Measurements from ENCODE around the gene LCOR.
"Not testable (repeated sequence)": the region's sequence is repeated elsewhere in the genome, so short reads cannot be mapped to it uniquely, and the experiment has no call there.

LCOR gene

DNA sequence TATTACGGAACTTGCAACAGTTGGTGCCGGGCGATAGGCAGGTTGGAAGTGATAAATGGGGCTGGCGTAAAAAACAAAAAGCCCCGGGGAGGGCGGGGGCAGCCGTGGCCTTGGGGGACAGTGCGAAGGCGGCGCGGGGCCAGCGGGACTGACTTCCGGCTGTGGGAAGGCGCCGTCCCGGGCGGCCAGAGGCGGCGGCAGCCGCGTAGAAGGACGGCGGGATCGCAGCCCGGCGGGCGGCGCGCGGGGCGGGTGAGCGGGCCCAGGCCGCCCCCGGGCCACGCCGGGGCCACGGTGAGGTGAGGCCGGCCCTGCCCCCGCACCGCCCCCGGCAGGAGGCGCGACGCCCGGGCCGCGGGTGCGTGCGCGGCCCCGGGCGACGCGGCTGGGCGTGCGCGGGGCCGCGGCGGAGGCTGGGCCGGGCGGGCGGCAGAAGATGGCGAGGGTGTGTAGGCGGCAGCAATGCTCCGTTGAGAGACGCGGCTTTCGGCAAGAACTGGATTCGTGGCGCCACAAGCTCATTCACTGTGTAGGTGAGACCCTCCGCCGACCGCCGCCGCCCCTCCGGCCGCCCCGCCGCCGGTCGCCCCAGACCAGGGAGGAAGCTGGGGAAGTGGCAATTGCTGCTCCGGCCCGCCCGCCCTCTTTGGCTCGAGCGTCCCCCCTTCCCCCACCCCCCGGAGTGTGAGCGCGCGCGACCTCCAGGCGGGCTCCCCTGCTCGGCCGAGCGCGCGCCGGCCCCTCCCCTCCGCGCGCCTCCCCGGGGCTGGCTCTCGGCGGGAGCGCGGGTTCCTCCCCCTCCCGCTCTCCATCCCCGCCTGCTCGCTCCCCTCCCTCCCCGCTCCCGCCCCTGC lies at the start of gene LCOR:
TSS of gene LCOR (plus strand) at position 432 of the 854 bp plus-strand sequence. CDS start 116,760 bp downstream, outside the sequence.
- DNase-seq, result peak; percentile 70 to 83 (median 78)

DNA sequence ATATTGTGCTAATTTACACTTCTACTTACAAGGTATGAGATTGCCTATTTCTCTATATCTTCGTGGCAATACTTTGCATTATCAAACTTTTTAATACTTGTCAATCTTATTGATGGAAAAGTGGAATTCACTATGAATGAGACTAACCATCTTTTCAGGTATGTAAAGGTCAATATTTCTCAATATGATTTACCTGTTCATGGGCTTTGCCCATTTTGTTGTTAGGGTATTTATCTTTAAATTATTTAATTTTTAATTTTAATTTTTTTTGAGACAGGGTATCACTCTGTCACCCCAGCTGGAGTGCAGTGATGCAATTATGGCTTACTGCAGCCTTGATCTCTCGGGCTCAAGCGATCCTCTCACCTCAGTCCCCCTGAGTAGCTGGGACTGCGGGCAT lies 47.8 kb upstream of the LCOR start:
- no peak for DNase-seq

DNA sequence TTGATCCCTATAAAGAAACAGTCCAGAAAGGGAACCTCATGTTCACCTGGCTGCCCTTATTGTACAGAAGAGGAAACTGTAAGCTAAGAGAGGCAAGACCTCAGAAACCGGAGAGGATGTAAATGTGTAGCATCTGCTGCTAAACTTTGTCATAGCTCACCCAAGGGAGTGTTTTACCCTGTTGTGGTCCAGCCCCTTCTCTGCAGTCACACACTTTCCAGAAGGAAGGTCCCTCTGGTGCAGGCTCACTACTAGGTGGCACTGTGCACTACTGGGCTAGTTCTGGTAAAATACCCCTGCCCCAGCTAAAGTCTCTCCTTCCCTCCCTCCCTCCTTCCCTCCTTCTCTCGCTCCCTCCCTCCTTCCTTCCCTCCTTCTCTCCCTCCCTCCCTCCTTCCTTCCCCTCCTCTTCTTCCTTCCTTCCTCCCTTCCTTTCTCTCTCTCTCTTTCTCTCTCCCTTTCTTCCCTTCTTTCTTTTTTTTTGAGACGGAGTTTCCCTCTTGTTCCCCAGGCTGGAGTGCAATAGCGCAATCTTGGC lies 42.5 kb upstream of the LCOR start:
- DNase-seq, result no peak

DNA sequence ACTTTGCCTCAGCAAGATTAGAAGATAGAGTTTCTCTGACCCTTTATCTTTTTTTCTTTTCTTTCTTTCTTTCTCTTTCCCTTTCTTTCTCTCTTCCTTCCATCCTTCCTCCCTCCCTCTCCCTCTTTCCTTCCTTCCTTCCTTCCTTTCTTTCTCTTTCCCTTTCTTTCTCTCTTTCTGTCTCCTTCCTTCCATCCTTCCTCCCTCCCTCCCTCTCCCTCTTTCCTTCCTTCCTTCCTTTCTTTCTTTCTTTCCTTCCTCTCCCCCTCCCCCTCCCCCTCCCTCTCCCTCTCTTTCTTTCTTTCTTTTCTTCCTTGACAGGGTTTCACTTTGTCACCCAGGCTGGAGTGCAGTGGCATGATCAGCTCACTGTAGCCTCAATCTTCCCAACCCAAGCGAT lies 40.2 kb upstream of the LCOR start:
- DNase-seq, result no peak

DNA sequence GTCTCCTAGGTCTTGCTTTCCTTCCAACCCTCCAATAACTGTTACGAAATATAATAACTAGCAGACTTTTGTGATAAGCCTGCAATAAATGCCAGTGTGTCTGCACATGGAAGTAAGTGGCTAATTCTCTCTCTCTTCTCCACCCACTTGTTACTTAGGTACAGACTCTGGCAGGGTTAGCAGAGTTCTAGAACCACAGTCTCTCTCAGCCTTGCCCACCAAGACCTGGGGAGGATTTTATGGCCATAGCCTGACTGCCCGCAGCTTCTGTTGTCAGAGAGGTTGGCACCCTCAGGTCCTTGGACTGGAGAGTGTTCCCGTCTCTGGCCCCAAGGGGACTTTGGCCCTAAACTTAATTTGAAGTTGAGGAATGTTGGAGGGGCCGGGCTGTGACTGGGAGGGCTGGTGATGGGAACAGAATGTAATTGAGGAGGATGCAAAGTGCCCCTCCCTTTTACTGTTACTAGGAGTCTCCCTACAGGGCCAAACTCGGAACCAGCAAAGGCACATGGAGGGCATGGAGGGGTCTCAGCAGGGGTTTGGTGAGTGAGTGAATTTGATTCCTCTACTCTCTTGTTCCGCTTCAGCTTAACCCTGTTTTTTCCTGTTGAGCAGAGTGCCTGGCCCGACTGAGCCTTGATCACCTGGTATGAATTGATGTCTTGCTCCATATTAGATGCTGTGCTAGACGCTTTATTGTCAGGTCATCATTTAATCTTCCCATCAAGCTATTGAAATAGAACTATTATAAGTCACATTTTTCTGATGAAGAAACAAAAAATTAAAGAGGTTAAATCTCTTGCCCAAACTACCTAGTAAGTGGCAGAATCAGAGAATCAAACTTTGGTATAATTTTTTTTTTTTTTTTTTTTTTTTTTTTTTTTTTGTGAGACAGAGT lies 37.0 kb upstream of the LCOR start:
- no peak for DNase-seq

DNA sequence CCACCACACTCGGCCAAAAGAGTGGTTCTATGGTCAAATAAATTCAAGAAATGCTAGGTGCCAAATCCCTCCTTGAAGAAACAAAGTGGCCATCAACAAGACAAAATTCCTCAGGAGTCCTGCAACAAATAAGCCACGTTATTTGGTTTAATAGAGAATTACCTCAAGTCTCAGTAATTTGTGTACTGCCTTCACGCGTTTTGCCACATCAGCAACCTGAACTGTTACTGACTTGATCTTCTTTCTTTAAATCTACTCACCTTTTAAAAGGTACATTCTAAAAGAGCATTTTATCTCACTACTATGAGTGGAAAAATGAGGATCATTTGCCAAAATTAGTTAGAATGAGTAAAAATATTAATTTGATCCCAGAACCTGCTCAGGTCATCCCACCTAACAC lies 34.6 kb upstream of the LCOR start:
- no peak for DNase-seq

DNA sequence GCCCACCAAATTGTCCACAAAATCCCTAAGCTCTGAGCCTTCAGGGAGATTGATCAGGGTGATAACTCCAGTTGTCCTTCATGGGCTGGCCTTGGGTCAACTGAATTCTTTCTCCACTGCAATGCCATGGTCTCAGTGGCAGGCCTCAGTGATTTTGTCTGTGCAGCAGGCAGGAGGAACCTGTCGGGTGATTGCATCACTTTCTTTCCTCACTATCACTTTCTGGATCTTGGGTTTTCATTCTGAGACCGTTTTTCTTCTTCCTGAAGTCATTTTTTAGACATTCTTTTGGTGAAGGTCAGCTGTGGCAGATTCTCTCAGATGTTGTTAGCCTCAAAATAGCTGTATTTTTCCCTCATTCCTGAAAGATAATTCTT lies 28.8 kb upstream of the LCOR start:
- no peak for DNase-seq

DNA sequence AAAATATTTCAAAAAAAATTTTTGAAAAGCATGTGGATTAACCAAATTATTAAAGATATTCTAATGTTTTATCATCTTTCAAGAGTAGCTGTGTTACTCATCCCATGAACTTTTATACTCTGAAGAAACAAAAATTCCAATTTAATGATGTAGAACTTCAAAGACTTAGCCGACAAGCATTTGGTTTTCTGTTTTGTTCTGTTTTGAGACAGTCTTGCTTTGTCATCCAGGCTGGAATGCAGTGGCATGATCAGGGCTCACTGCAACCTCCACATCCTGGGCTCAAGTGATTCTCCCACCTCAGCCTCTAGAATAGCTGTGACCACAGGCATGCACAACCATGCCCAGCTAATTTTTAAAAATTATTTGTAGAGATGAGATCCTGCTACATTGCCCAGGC lies 17.8 kb upstream of the LCOR start:
- no peak for DNase-seq

DNA sequence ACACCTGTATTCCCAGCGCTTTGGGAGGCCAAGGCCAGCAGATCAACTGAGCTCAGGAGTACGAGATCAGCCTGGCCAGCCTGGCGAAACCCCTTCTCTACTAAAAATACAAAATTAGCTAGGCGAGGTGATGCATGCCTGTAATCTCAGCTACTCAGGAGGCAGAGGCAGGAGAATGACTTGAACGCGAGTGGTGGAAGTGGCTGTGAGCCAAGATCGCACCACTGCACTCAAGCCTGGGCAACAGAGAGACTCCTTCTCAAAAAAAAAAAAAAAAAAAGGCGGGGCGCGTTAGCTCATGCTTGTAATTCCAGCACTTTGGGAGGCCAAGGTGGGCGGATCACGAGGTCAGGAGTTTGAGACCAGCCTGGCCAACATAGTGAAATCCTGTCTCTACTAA lies 13.1 kb upstream of the LCOR start:
- DNase-seq, result not testable (repeated sequence)

DNA sequence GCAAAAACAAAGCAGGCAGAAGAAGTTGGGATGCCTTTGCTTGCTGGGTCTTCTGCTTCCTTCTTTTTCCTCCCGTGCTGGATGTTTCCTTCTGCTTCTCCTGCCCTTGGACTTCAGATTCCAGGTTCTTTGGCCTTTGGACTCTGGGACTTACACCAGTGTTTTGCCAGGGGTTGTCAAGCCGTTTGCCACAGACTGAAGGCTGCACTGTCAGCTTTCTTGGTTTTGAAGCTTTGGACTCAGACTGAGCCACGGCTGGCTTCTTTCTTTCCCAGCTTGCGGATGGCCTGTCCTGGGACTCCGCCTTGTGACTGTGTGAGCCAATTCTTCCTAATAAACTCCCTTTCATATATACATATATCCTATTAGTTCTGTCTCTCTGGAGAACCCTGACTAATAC lies 11.3 kb upstream of the LCOR start:
- DNase-seq, result no peak

DNA sequence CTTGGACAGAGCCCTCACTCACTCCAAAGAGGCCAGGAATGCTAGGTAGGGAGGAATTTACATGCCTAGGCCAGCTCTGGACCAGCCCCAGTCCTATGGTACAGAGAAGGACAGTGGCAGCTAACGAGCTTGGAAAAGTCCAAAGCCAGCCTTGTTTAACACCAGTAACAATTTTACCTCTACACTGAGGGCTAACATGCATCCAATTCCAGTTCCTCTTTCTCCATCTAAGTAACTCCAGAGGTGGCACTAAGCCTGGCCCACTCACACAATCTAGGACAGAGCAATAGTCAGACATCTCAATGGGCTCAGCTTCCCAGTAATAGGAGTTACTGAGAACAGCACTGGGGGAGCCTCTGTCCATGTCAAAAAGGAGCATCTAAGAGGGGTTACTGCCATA lies 5.7 kb upstream of the LCOR start:
- DNase-seq, result no peak

DNA sequence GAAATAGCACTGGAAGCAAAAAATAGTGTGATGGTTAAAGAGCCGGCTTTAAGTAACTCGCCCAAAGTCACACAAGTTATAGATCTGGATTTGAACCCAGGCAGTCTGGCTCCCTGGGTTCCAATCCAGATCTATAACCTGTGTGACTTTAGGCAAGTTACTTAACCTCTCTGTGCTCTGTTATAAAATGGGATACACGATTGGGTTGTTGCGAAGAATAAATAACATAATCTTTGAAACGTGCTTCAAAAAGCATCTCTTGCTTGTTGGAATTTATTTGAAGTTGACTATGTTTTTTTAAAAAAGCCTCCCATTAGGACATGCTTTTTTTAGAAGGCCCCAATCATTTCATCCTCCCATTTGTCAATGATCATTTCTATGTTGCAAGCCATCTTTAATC lies 3.5 kb upstream of the LCOR start:
- DNase-seq, result no peak

DNA sequence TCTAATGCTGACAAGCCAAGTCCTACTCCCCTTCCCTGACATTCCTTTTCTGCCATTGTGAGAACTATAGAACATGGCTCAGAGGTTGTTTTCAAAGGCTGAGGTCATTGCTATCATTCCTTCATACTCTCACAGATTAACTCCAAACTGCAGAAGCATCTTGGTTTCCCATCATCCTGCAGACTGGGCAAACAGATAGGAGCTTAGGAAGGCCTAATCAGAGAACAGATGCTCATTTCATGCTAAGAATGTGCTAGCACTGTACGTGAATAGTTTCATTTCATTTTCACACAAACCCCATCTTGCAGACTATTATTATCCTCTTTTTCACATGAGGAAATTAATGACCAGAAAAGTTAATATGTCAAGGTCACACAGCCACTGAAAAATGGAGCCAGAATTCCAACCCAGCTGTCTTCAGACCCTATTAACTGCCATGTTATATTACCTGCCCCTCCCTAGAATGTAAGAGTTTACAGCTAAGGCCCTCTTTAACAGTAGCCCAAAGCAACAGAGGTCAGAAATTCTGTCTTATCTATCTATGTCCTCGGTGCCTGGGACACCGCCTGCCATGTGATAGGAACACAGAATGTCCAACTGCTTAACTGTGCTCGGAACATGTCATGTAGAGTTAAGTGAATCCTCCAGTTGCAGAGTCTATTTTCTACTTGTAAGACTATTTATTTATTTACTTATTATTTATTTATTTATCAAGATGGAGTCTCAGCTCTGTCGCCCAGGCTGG lies 2.9 kb upstream of the LCOR start:
- DNase-seq, result no peak

DNA sequence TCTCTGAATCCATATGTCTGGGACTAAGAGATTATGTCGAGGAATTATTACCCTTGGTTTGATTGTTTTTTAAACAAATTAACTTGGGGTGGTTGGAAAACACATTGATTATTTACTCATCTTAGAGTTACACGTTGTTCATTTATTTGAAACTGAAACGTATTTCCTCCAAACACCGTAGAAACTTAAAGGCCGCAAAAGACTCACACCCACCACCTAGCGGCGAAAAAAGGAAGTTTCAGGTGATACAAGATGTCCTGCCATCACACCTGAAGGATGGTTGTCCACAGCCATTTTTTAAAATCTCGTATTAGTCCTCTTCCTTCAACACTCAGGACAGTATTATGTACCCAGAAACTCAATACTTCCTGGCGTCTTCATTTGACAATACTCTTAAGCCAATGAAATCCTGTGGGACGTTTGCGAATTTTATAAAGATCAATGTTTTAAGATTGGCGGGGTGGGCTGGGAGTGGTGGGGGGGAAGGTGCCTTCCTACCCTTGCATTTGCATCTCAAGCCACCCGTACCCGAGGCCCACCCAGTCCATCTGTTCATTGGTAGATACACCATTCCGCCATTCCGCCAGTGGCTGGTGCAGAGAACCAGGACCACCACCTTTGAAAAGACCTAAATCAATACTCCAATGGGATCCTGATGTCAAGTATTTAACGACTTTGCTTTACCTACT lies 1.4 kb upstream of the LCOR start:
- DNase-seq, result peak; percentile 57 to 73 (median 62)

DNA sequence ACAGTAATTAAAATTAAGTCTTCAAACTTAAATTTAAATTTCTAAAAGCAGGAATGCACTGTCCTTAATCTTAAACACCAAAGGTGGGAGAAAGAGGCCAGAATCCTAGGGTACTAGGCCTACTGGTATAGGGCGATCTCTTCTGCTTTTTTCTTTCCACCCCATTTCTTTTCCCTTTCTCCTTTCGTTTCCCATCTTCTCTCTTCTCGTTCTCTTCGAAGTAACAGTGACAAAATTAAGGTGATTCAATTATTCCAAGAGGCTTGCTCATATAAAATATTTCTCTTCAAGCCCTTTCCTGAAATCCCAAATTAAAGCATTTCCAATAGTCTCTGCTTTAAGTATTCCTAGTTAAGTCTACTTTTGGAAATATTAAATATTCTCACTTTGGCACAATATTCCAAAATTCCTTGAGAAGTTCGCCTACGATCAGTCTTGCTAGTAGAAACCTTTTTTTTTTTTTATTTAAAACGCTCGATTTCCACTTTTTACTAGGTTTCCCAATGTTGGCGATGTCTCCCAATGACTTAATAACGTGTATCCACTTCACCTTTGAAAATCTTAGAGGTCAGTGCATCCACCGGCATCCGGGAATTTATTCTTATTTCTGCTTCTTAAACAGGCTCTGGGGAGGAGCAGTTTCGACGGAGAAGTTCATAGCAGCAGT lies 765 bp upstream of the LCOR start:
- DNase-seq, result no peak

DNA sequence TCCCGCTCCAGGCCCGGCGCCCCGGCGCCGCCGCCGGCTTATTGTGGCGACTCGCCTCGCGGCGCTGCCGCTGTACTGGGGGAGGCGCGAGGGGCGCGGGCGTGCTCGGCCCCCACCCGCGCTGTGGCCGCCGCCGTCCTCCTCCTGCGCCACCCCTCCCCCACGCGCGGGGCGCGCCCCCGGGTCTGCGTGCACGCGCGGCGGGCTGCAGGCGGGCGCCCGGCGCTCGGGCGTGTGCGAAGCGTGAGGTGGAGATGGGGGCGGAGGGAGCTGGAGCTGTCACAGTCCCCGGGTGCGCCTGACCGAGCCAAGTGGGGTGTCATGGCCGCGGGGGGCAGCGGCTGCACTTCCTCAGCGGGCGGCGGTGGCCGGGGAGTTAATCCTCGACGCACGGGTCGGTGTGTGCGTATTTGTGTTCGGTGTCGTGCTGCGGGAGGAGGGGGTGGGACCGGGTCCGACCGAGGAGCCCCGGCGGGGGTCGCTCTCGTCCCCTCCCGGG lies 672 bp downstream of the LCOR start:
- DNase-seq, result peak; percentile 70 to 84 (median 78)

DNA sequence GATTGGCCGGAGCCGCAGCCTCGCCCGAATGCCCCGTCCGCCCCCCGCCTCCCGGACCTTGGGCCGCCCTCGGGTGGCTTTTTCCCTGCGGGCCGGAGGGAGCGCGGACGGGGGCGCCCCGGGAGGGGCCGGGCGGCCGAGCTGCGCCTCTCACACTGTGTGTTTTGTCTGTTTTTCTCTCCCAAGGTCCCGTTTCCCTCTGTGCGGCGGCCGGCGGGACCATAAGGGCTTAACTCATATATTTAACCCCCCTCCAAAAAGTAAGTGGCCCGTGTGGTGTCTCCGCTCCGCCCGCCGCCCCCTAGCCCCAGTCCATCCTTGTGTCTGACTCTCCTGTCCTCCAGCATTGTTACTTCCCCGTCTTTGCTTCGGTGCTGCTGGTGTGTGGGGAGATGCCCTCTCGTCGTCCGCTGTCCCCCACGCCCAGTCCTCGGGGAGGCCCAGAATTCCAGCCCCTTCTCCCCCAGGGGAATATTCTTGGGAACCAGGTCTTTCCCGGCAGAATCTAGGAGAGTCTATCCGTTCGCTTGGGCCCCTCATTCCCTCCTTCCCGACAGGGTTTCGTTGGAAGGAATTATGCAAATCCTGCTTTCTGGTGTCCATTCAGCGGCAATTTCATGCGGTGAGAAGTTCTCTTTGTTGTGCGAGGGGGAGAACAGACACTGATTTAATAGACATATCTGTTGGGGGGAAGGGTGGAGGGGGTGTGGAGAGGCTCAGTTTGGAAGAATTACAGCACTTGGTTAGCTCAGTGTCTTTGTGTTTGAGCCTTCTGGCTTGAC lies 1.3 kb downstream of the LCOR start:
- no peak for DNase-seq

DNA sequence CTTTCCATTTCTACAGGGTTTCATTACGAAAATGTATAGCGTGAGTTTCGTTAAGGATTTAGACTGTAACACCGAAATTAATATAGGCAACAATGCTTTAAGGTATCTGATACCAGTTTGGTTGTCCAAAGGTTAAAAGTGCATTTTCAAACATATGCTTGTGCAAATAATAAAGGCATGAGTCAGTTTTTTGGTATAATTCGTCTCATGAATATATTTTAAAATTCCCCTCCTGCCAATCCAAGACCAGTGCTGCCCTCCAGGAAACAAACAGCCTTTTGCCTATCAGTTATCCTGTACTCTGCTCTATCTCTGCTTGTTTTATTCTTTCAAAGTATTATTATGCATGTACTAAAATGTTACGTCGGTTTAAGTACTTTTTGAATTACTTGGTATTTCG lies 2.0 kb downstream of the LCOR start:
- DNase-seq, result no peak

DNA sequence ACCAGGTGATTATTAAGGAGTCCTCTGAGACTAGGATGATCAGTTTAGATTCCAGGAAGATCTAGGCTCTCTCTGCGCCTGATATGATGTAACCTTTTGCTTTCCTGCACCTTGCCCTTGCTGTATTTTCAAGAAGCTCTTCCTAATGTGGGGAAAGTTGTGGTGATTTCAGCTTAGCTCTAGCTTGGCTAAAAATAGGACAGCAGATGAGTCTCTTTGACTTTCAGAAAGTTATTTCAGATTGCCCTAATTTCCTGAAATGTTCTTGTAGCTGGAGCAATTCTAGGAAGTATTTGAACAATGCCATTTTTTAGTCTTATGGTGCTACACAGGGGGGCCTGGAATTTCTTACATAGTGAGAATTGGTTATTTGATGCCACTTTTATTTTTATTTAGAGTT lies 3.8 kb downstream of the LCOR start:
- no peak for DNase-seq

DNA sequence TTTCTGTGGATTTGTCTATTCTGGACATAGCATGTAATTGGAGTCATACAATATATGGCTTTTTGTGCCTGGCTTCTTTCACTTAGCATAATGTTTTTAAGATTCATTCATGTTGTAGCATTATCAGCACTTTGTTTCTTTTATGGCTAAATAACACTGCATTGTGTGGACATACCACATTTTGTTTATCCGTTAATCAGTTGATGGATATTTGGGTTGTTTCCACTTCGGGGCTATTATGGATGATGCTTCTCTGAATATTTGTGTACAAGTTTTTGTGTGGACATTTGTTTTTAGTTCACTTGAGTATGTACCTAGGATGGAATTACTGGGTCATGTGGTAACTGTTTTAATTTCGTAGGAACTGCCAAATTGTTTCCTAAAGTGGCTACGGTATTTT lies 6.4 kb downstream of the LCOR start:
- DNase-seq, result no peak
